HEK293T (cell line): ENCODE data around the gene RELCH.

ENCODE experiments used
- CTCF ChIA-PET: fragments of 350-600 bp; formaldehyde crosslinking; extraction: SDS; loops from one replicate; lab custom pipeline; 2021; ENCODE audit warnings: antibody characterized with exemption, inconsistent platforms; lab: Yijun Ruan, JAX
- POLR2A ChIA-PET: fragments of 350-600 bp; formaldehyde crosslinking; extraction: SDS; loops from one replicate; lab custom pipeline; 2020; ENCODE audit warnings: antibody characterized with exemption, inconsistent platforms; lab: Yijun Ruan, JAX
- DNase-seq: peaks from one replicate; pipeline ENCODE4 v3.0.0; 2012; ENCODE audit warnings: mixed read lengths; ENCODE audit errors: extremely low spot score
- ARNT ChIP-seq: fragments of 450-650 bp; IDR thresholded peaks from 2 replicates; pipeline ENCODE4 v1.6.1; 2017; ENCODE audit warnings: mild to moderate bottlenecking
- BHLHE40 ChIP-seq: fragments of 450-650 bp; IDR thresholded peaks from 2 replicates; pipeline ENCODE4 v1.6.1; 2016; ENCODE audit warnings: mild to moderate bottlenecking, moderate library complexity, borderline replicate concordance
- CTBP1 ChIP-seq: fragments of 450-650 bp; IDR thresholded peaks from 2 replicates; pipeline ENCODE4 v1.6.1; 2016; ENCODE audit warnings: borderline replicate concordance
- ELF4 ChIP-seq: fragments of 450-650 bp; IDR thresholded peaks from 2 replicates; pipeline ENCODE4 v1.6.1; 2017; ENCODE audit warnings: antibody characterized with exemption
- FOXA1 ChIP-seq: fragments of 450-650 bp; IDR thresholded peaks from 2 replicates; pipeline ENCODE4 v1.6.1; 2016; ENCODE audit warnings: mild to moderate bottlenecking
- FOXK2 ChIP-seq: fragments of 450-650 bp; IDR thresholded peaks from 2 replicates; pipeline ENCODE4 v1.6.1; 2016; ENCODE audit warnings: mild to moderate bottlenecking
- FOXM1 ChIP-seq: fragments of 450-650 bp; IDR thresholded peaks from 2 replicates; pipeline ENCODE4 v1.6.1; 2017; ENCODE audit warnings: mild to moderate bottlenecking, borderline replicate concordance
- HDGF ChIP-seq: fragments of 450-650 bp; IDR thresholded peaks from 2 replicates; pipeline ENCODE4 v1.6.1; 2017; ENCODE audit warnings: antibody characterized with exemption, borderline replicate concordance
- L3MBTL2 ChIP-seq: fragments of 450-650 bp; conservative IDR thresholded peaks from 2 replicates; pipeline ENCODE4 v1.6.1; 2016; ENCODE audit warnings: mild to moderate bottlenecking
- LEF1 ChIP-seq: fragments of 450-650 bp; IDR thresholded peaks from 2 replicates; pipeline ENCODE4 v1.6.1; 2017; ENCODE audit warnings: mild to moderate bottlenecking, borderline replicate concordance
- NFRKB ChIP-seq: fragments of 450-650 bp; IDR thresholded peaks from 2 replicates; pipeline ENCODE4 v1.6.1; 2016; ENCODE audit warnings: mild to moderate bottlenecking, moderate library complexity
- SP1 ChIP-seq: fragments of 450-650 bp; IDR thresholded peaks from 2 replicates; pipeline ENCODE4 v1.6.1; 2017
- SUZ12 ChIP-seq: fragments of 450-650 bp; IDR thresholded peaks from 2 replicates; pipeline ENCODE4 v1.6.1; 2016; ENCODE audit warnings: mild to moderate bottlenecking
- TARDBP ChIP-seq: fragments of 450-650 bp; IDR thresholded peaks from 2 replicates; pipeline ENCODE4 v1.6.1; 2016
- ZNF384 ChIP-seq: fragments of 450-650 bp; IDR thresholded peaks from 2 replicates; pipeline ENCODE4 v1.6.1; 2016
- TF ChIP-seq, protein P1 (sequence below): fragments of 450-650 bp; IDR thresholded peaks from 2 replicates; pipeline ENCODE4 v1.6.1; 2016

RELCH gene

GRCh38 chr18:62285281-62285680 is 98.2 kb downstream of the RELCH start:
- DNase-seq: no peak
- no peak for TF ChIP-seq LEF1
- no peak for TF ChIP-seq HDGF
- TF ChIP-seq SUZ12: no peak
- no peak for TF ChIP-seq ZNF384
- no peak for TF ChIP-seq TARDBP
- TF ChIP-seq ELF4: no peak
- no peak for TF ChIP-seq NFRKB
- TF ChIP-seq FOXK2: no peak
- TF ChIP-seq, protein P1, sequence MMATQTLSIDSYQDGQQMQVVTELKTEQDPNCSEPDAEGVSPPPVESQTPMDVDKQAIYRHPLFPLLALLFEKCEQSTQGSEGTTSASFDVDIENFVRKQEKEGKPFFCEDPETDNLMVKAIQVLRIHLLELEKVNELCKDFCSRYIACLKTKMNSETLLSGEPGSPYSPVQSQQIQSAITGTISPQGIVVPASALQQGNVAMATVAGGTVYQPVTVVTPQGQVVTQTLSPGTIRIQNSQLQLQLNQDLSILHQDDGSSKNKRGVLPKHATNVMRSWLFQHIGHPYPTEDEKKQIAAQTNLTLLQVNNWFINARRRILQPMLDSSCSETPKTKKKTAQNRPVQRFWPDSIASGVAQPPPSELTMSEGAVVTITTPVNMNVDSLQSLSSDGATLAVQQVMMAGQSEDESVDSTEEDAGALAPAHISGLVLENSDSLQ: no peak
- TF ChIP-seq BHLHE40: no peak
- TF ChIP-seq FOXM1: no peak
- no peak for TF ChIP-seq ARNT
- no peak for TF ChIP-seq SP1
- TF ChIP-seq CTBP1: no peak
- TF ChIP-seq L3MBTL2: no peak
- no peak for TF ChIP-seq FOXA1
- POLR2A ChIA-PET: no interaction called here
- CTCF ChIA-PET: interaction anchor here (1.0 kb wide), 1 partner anchor 18 kb away, joined by 3 read pairs; no protein-coding TSS in a partner anchor

DNA sequence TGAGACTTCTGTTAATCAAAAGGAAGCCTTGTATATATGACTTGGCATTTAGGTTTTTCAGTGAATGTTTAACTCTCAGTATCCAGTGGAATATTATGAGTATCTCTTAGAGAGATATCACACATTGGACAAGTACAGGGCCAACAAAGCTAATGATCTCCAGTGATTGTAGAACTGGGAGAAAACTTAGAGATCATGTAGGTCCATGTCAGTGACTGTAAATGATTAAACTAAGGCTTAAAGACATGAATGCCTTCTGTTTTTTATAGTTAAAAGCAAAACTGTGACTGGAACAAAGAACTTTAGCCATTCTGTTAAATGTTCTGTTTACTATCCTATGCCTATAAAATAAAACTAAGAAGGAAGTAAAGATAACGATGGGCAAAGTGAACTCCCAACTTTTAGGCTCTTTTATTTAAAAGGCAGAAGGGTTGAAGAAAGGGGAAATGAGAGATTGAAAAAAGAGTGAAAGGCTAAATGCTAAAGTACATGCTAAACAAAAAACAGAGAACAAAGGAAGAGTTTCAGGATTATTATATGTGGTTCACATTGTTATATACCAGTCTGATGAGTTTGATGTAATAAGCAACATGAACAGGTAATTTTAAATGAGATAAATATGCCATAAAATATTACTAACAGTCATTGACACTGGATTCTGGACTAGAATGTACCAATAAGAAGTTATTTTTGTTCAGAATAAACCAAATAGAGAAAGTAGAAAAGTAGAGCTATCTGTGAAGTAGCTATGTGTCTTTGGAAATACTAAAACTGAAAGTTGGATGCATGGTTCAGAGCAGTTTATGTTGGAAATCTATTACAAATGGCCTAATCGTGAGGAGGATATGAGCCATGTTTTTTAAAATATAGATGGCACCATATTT is 101.0 kb downstream of the RELCH start:
- CTCF ChIA-PET: no interaction called here
- POLR2A ChIA-PET: interaction anchor here (0.6 kb wide), 1 partner anchor 818 kb away, joined by 5 read pairs; no protein-coding TSS in a partner anchor
- DNase-seq: no peak
- no peak for TF ChIP-seq FOXM1
- no peak for TF ChIP-seq SP1
- TF ChIP-seq FOXA1: no peak
- no peak for TF ChIP-seq HDGF
- no peak for TF ChIP-seq ARNT
- TF ChIP-seq FOXK2: no peak
- no peak for TF ChIP-seq CTBP1

- POLR2A ChIA-PET: no interaction called here
- no peak for DNase-seq
- CTCF ChIA-PET: no interaction called here
- TF ChIP-seq ZNF384: no peak
- no peak for TF ChIP-seq L3MBTL2
- TF ChIP-seq FOXA1: no peak
- no peak for TF ChIP-seq ARNT
- no peak for TF ChIP-seq HDGF
Observed at GRCh38 chr18:62288665-62289008, 101.6 kb downstream of the RELCH start.

- no peak for TF ChIP-seq SP1
- no peak for TF ChIP-seq FOXM1
- no peak for TF ChIP-seq CTBP1
- TF ChIP-seq, protein P1: no peak
- no peak for TF ChIP-seq HDGF
- no peak for TF ChIP-seq ARNT
- TF ChIP-seq ZNF384: no peak
- no peak for TF ChIP-seq FOXK2
- TF ChIP-seq BHLHE40: no peak
- no peak for TF ChIP-seq FOXA1
- TF ChIP-seq NFRKB: no peak
- TF ChIP-seq SUZ12: no peak
- no peak for TF ChIP-seq L3MBTL2
- POLR2A ChIA-PET: no interaction called here
- DNase-seq: no peak
- CTCF ChIA-PET: no interaction called here
Observed at GRCh38 chr18:62289047-62289446, 102.0 kb downstream of the RELCH start.

- DNase-seq: no peak
- ChIA-PET CTCF (no interaction called here), POLR2A (no interaction called here)
- TF ChIP-seq ARNT: no peak
- TF ChIP-seq FOXM1: no peak
- no peak for TF ChIP-seq FOXA1
- no peak for TF ChIP-seq L3MBTL2
- no peak for TF ChIP-seq BHLHE40
- TF ChIP-seq ZNF384: no peak
- no peak for TF ChIP-seq LEF1
- TF ChIP-seq TARDBP: no peak
- TF ChIP-seq CTBP1: no peak
- no peak for TF ChIP-seq FOXK2
- no peak for TF ChIP-seq SP1
Observed at GRCh38 chr18:62294073-62294472, 107.0 kb downstream of the RELCH start.

- CTCF ChIA-PET: no interaction called here
- POLR2A ChIA-PET: no interaction called here
- DNase-seq: no peak
- TF ChIP-seq, protein P1: no peak
- no peak for TF ChIP-seq SP1
- TF ChIP-seq CTBP1: no peak
- TF ChIP-seq FOXM1: no peak
Observed at GRCh38 chr18:62300359-62300963, 113.4 kb downstream of the RELCH start.
